Keratinocyte (primary cell): ENCODE results near the gene TXN. TPM values are rescaled to one million over a fixed set of nuclear protein-coding genes. Genes with fewer than 3 reads are reported as not detected.
A peak's percentile ranks its signal among the peaks of the same experiment; 100 is the strongest.

ENCODE experiments used
- DNase-seq: peaks from one replicate; pipeline ENCODE4 v3.0.0-alpha.2; 2011; ENCODE audit warnings: low read depth, missing footprints, low spot score
- FAIRE-seq: peaks from 2 replicates; lab custom pipeline; 2011; peaks lifted over from hg19 to GRCh38; lab: Jason Lieb, UNC
- H2AFZ ChIP-seq: 2 replicates; pipeline ENCODE4 v1.6.0; 2012; ENCODE audit warnings: low read length, control low read depth, inconsistent platforms; ENCODE audit not compliant: control insufficient read depth
- H3K27ac ChIP-seq: 2 replicates; pipeline ENCODE4 v1.5.1; 2011; ENCODE audit warnings: low read length; ENCODE audit not compliant: control insufficient read depth, insufficient read depth
- H3K27me3 ChIP-seq: 3 replicates; pipeline ENCODE4 v1.6.0; 2011; ENCODE audit warnings: low read length; ENCODE audit not compliant: control insufficient read depth, insufficient read depth; ENCODE audit errors: extremely low read depth
- H3K36me3 ChIP-seq, 2 experiments: 2 replicates in 1 of 2; 3 replicates in 1 of 2; pipeline ENCODE4 v1.5.1; 2011; ENCODE audit warnings: low read length in 2 of 2, mild to moderate bottlenecking in 1 of 2; ENCODE audit not compliant: control insufficient read depth in 2 of 2, insufficient read depth in 2 of 2; ENCODE audit errors: extremely low read depth in 1 of 2
- H3K4me1 ChIP-seq: 3 replicates; pipeline ENCODE4 v1.5.1; 2011; ENCODE audit warnings: low read length; ENCODE audit not compliant: control insufficient read depth, insufficient read depth; ENCODE audit errors: extremely low read depth
- H3K4me2 ChIP-seq: 3 replicates; pipeline ENCODE4 v1.6.0; 2011; ENCODE audit warnings: low read depth, low read length; ENCODE audit not compliant: control insufficient read depth, insufficient read depth; ENCODE audit errors: extremely low read depth
- H3K4me3 ChIP-seq, 3 experiments: fragments of 200-600 bp in 1 of 3; sonication (generic) in 1 of 3; 2 replicates in 2 of 3; 3 replicates in 1 of 3; pipeline ENCODE4 v1.5.1; 2011 to 2016; ENCODE audit warnings: low read length in 3 of 3, mild to moderate bottlenecking in 3 of 3, control low read depth in 2 of 3, inconsistent platforms in 1 of 3, low read depth in 1 of 3, mixed read lengths in 1 of 3, mixed run types in 1 of 3, moderate library complexity in 1 of 3; ENCODE audit not compliant: control insufficient read depth in 2 of 3, insufficient read depth in 2 of 3; ENCODE audit errors: extremely low read depth in 1 of 3
- H3K79me2 ChIP-seq: 2 replicates; pipeline ENCODE4 v1.6.0; 2012; ENCODE audit warnings: low read length; ENCODE audit not compliant: control insufficient read depth, insufficient read depth
- H3K9ac ChIP-seq: 3 replicates; pipeline ENCODE4 v1.6.0; 2011; ENCODE audit warnings: low read length; ENCODE audit not compliant: control insufficient read depth, insufficient read depth; ENCODE audit errors: extremely low read depth
- H3K9me1 ChIP-seq: 3 replicates; pipeline ENCODE4 v1.6.0; 2011; ENCODE audit warnings: low read length; ENCODE audit not compliant: control insufficient read depth, insufficient read depth; ENCODE audit errors: extremely low read depth
- H3K9me3 ChIP-seq: 2 replicates; pipeline ENCODE4 v1.5.1; 2012; ENCODE audit warnings: low read depth, low read length; ENCODE audit not compliant: control insufficient read depth
- H4K20me1 ChIP-seq: 3 replicates; pipeline ENCODE4 v1.6.0; 2011; ENCODE audit warnings: low read length; ENCODE audit not compliant: control insufficient read depth, insufficient read depth; ENCODE audit errors: extremely low read depth
- CTCF ChIP-seq, 3 experiments: IDR thresholded peaks in 1 of 3; conservative IDR thresholded peaks in 1 of 3; optimal IDR thresholded peaks in 1 of 3; 2 replicates in 2 of 3; 3 replicates in 1 of 3; pipeline versions ENCODE3 to v1.5.1; 2011; ENCODE audit warnings: low read length in 3 of 3, mild to moderate bottlenecking in 3 of 3, moderate library complexity in 2 of 3, control low read depth in 1 of 3, inconsistent platforms in 1 of 3; ENCODE audit not compliant: insufficient read depth in 2 of 3; ENCODE audit errors: extremely low read depth in 1 of 3
- EZH2 ChIP-seq: IDR thresholded peaks from one replicate; pipeline ENCODE4 v1.6.1; 2012; ENCODE audit warnings: inconsistent platforms, mild to moderate bottlenecking, low read length, moderate library complexity
- dilution Hi-C: fragments of 300-500 bp; cut with MboI; formaldehyde crosslinking; loops from one replicate; pipeline ENCODE4 v1.7.0; 2020; ENCODE audit warnings: low sequenced_read_pairs; ENCODE audit not compliant: extremely low pct_ligation_motif_present
- polyA plus RNA-seq, 5 experiments: library from polyadenylated mRNA; depleted of rRNA in 3 of 5; stranded (reverse) in 3 of 5; stranded (forward) in 1 of 5; unstranded in 1 of 5; fragments of >200 nt; gene quantifications; 1 replicate in 1 of 5; 2 replicates in 3 of 5; 3 replicates in 1 of 5; pipeline versions ENCODE4 v1.2.1 to v1.2.3, GENCODE V29; 2011 to 2012; ENCODE audit warnings: missing spikeins in 2 of 5, low read depth in 1 of 5, low replicate concordance in 1 of 5

The TXN gene
- polyA plus RNA-seq, 1 donor (not counting 4 experiments of a cell fraction or from before 2014, with no cell fraction given): 1,127 TPM

GRCh38 chr9:110214586-110215355 is 41.5 kb downstream of the TXN start:
- DNase-seq: no peak
- Histone ChIP-seq H4K20me1 (no peaks in the 10 kb centered on the region), H3K4me2 (no peak overlapping the region), H3K36me3 (no peaks in the 10 kb centered on the region), H3K4me1 (peaks cover 9% of the 10 kb centered on the region), H3K4me3 (no peak overlapping the region), H3K9me1 (no peaks in the 10 kb centered on the region), H3K9me3 (no peaks in the 10 kb centered on the region), H3K27ac (no peak overlapping the region), H3K79me2 (no peaks in the 10 kb centered on the region), H3K9ac (no peak overlapping the region), H3K27me3 (no peaks in the 10 kb centered on the region), H2AFZ (no peak overlapping the region)
- dilution Hi-C loops: no loop called here
- TF ChIP-seq EZH2 (no peak), CTCF (optimal IDR thresholded peaks at IDR 0.05 in 1 of 3, IDR thresholded peaks at IDR 0.05 in 1 of 3, conservative IDR thresholded peaks at IDR 0.05 in 1 of 3; ENCODE audit: extremely low read depth in 1 of 3, insufficient read depth in 2 of 3, low read length in 3 of 3) (no peak)
- no peak for FAIRE-seq

- FAIRE-seq (peak; percentile 13), DNase-seq (peak; percentile 45)
- no peaks in the 10 kb centered on the region for H3K79me2 ChIP-seq
- peak overlapping the region; percentile 23 for H3K4me2 ChIP-seq
- peak overlapping the region; percentile 65 for H3K27ac ChIP-seq
- TF ChIP-seq CTCF (optimal IDR thresholded peaks at IDR 0.05 in 1 of 3, IDR thresholded peaks at IDR 0.05 in 1 of 3, conservative IDR thresholded peaks at IDR 0.05 in 1 of 3; ENCODE audit: extremely low read depth in 1 of 3, insufficient read depth in 2 of 3, low read length in 3 of 3) (no peak), EZH2 (no peak)
- no peaks in the 10 kb centered on the region for H3K9me3 ChIP-seq
- dilution Hi-C loops: no loop called here
- H3K4me1 ChIP-seq: peaks cover 9% of the 10 kb centered on the region
- H3K4me3 ChIP-seq: no peak overlapping the region
- H3K9ac ChIP-seq: no peak overlapping the region
- H3K36me3 ChIP-seq: no peaks in the 10 kb centered on the region
- H3K27me3 ChIP-seq: no peaks in the 10 kb centered on the region
- H3K9me1 ChIP-seq: no peaks in the 10 kb centered on the region
- no peak overlapping the region for H2AFZ ChIP-seq
- no peaks in the 10 kb centered on the region for H4K20me1 ChIP-seq
These were observed 42.2 kb downstream of the TXN start for GRCh38 chr9:110214090-110214489.
